Measurements from ENCODE around the gene TUBB1.
"Not testable (repeated sequence)": the region's sequence is repeated elsewhere in the genome, so short reads cannot be mapped to it uniquely, and the experiment has no call there.

TUBB1 gene

GRCh38 chr20:59022754-59023153 is 3.5 kb downstream of the TUBB1 start:
- DNase-seq (ENCODE audit: low read depth): no peak

- DNase-seq (ENCODE audit: low read depth): no peak
Measured at GRCh38 chr20:59023616-59024015, 4.4 kb downstream of the TUBB1 start.

GRCh38 chr20:59024111-59024530 is 4.9 kb downstream of the TUBB1 start:
- DNase-seq (ENCODE audit: low read depth): no peak

- no peak for DNase-seq (ENCODE audit: low read depth)
Measured at GRCh38 chr20:59025086-59025485, 5.9 kb downstream of the TUBB1 start.

GRCh38 chr20:59025511-59025910 is 6.3 kb downstream of the TUBB1 start:
- no peak for DNase-seq (ENCODE audit: low read depth)

- no peak for DNase-seq (ENCODE audit: low read depth)
Measured at GRCh38 chr20:59026904-59027740, 7.9 kb downstream of the TUBB1 start.

GRCh38 chr20:59027741-59028320 is 8.6 kb downstream of the TUBB1 start:
- peak; percentile 81 for DNase-seq (ENCODE audit: low read depth)

GRCh38 chr20:59028812-59029211 is 9.6 kb downstream of the TUBB1 start:
- no peak for DNase-seq (ENCODE audit: low read depth)

- no peak for DNase-seq (ENCODE audit: low read depth)
Measured at GRCh38 chr20:59030911-59031563, 11.8 kb downstream of the TUBB1 start.

- DNase-seq (ENCODE audit: low read depth): no peak
Measured at GRCh38 chr20:59031564-59032022, 12.4 kb downstream of the TUBB1 start.

GRCh38 chr20:59032023-59032712 is 12.9 kb downstream of the TUBB1 start, which contains the start of gene ATP5F1E:
ATP5F1E (minus strand) TSS chr20:59032335; CDS start chr20:59032251, 84 bp downstream.
- DNase-seq (ENCODE audit: low read depth): peak; percentile 91

GRCh38 chr20:59032713-59033059 is 13.5 kb downstream of the TUBB1 start:
- DNase-seq (ENCODE audit: low read depth): no peak

GRCh38 chr20:59033093-59033492 is 13.9 kb downstream of the TUBB1 start:
- DNase-seq (ENCODE audit: low read depth): no peak

- DNase-seq (ENCODE audit: low read depth): no peak
Measured at GRCh38 chr20:59033616-59034165, 14.5 kb downstream of the TUBB1 start.

- DNase-seq (ENCODE audit: low read depth): no peak
Measured at GRCh38 chr20:59035381-59035780, 16.2 kb downstream of the TUBB1 start.

GRCh38 chr20:59037386-59037785 is 18.2 kb downstream of the TUBB1 start:
- DNase-seq (ENCODE audit: low read depth): no peak

- no peak for DNase-seq (ENCODE audit: low read depth)
Measured at GRCh38 chr20:59039233-59039632, 20.0 kb downstream of the TUBB1 start.

GRCh38 chr20:59040667-59041066 is 21.4 kb downstream of the TUBB1 start:
- DNase-seq (ENCODE audit: low read depth): no peak

GRCh38 chr20:59041487-59041886 is 22.3 kb downstream of the TUBB1 start:
- DNase-seq (ENCODE audit: low read depth): not testable (repeated sequence)

GRCh38 chr20:59042151-59042795 is 23.0 kb downstream of the TUBB1 start, which contains the start of gene PRELID3B:
PRELID3B (minus strand) TSS chr20:59042786; CDS start chr20:59042730, 56 bp downstream.
- DNase-seq (ENCODE audit: low read depth): no peak

Data from stromal cell of bone marrow (primary cell).